GM18868 (cell line): ENCODE measurements around the gene RSU1.
A peak's percentile ranks its signal among the peaks of the same experiment; 100 is the strongest.
"Not testable (repeated sequence)": the region's sequence is repeated elsewhere in the genome, so short reads cannot be mapped to it uniquely, and the experiment has no call there.

Source experiments
- ATAC-seq: cut with Tn5 transposase; IDR thresholded peaks from one replicate; pipeline ENCODE4 v1.9.1; 2021; ENCODE audit warnings: mild to moderate bottlenecking, moderate library complexity; ENCODE audit not compliant: unreplicated experiment

The RSU1 gene

DNA sequence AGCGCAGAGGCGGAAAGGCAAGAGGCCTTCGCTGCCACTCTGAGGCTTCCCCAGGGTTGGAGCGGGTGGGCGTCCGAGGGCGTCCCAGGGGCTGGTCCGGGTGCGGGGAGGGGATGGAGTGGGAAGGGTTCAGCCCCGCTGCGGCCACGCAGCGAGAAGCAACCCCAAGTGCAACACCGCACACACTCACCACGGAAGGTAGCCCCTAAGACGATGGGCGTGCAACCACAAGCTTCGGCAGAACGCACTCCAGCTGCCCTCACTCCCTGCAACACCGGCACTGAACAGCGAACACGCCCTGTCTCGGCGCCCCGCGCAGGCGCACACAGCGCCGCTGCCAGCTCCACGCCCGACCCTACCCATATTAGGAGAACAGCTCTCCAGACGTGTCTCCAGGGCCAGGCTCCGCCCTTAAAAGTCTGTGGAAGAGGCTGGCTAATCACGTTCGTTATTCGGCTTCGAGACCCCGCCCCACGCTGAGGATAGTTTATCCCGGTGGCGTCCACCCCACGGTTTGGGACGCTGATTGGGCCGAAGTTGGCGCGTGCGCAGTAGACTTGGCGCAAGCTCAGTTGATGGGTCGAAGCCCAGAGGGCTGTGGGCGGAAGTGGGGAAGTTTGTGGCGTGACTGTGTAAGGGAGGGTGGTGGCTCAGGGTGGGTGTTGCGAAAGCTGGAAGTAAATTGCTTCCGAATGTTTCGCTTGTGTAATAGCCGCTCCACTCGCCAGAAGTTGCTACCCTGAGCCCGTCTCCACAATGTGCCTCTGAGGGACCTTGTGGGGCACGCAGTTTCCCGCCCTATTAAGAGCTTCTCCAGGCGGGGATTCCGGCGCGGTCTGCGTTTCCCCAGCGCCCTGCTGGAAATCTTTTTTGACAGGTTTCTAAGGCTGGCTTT, at the start of gene RSU1:
TSS of gene RSU1 (minus strand) at position 300 of the 895 bp plus-strand sequence. CDS start 343 bp downstream, outside the sequence.
- ATAC-seq: peak; percentile 98

DNA sequence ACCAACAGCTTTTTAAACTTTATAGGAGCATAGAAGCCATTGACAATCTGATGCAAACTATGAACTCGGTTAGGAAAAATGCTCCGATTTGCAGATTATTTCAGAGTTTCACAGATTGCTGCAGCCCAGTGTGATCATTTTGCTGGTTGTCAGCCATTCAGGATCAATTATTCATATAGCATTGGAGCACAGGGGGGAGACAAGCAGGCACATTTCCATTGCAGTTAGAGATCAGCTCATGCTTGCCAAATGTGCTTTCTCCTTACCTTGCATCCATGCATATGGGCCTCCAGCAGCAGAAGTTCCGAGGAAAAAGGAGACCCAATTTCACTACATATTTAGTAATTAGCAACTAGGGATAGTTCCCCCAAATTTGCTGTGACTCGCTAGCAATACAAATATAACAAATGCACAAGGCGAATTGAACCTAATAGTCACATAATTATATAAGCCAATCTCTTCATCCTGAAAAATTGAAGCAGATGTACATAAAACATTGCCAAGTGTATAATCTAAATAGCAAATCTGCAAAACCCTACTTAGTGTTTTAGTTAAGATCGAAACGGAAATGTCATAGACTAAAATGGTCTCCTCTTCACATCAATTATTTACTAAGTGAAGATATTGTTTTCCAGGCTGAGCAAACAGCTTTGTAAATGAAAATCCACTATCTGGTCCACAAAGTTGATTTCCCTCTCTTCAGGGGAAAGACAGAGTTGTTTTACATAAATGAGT, 49.5 kb upstream of the RSU1 start:
- ATAC-seq: no peak

DNA sequence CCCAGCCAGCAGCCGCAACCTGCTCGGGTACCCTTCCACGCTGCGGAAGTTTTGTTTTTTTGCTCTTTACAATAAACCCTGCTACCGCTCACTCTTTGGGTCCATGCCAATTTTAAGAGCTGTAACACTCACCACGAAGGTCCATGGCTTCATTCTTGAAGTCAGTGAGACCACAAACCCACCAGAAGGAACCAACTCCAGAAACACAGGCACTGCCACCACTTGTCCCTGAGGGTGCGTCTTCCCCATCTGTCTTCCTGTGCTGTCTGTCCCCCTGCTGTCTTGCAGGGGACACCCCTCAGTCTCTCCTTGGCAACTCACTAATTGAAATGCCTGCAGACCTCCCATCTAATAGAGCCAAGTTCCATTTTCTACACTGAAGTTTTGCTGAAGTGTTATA, 48.5 kb upstream of the RSU1 start:
- ATAC-seq: no peak

DNA sequence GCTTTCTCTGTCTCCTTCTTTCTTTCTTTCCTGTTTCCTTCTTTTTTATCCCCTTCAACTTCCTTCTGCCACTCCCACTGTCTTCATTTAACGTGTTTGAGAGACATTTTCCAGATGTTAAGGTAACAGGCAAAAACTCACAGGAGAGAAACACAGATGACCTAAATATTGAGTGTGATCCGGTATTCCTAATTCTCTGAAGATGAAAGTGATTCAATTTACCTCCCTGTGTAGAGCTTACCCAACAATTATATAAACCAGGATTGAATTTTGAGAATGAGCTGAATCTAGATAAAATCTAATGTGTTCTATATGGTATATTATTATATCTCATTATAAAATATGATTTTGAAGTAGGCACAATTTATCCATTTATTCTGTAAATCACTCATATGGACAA, 46.5 kb upstream of the RSU1 start:
- ATAC-seq: no peak

DNA sequence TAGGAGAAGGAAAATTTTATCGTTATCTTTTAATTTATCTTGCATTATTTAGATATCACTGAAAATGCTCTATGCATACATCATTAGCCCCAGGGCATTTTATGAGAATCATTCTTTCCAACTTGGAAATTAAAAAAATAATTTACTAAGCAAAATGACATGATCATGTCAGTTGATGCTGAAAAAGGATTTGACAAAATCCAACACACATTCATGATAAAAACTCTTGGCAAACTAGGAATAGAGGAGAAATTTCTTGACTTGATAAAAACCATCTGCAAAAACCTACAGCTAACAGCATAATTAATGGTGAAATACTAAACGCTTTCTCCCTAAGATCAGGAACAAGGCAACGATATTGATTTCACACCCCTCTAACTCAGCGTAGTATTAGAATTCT, 40.2 kb upstream of the RSU1 start:
- ATAC-seq: no peak

DNA sequence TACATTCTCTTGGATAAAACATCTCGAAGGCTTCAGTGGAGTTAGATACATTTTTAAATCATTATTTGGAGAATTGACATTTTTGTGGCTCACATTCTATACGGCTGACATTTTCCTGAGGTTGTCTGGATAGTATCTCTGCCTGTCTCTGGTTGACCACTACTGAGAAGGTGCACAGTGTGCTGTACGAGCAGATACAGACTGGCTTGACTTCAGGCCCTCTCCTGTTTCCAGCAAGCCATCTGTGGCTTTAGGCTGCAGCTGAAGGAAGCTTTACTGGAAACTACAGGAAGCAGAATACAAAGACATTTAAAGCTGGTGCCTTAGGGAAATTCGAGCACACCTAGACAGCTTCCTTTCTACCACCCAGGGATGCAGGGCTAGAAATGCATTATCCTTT, 39.3 kb upstream of the RSU1 start:
- ATAC-seq: no peak

DNA sequence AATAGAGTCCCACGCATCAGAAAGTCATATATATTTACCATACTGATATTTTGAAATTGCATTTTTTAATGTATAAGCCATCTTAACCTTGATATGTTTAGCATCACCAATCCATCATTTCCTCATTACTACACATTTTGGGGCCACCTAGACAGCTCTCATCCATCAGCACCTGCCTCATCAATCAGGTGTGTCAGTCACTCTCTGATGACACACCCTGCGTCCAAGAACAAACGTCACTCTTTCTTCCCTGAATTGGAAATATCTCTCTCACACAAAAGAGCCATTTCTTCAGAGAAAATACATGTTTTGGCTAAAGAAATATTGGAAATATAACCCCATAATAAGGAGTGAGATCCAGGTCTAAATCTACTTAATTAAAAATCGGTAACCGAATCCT, 38.9 kb upstream of the RSU1 start:
- no peak for ATAC-seq

DNA sequence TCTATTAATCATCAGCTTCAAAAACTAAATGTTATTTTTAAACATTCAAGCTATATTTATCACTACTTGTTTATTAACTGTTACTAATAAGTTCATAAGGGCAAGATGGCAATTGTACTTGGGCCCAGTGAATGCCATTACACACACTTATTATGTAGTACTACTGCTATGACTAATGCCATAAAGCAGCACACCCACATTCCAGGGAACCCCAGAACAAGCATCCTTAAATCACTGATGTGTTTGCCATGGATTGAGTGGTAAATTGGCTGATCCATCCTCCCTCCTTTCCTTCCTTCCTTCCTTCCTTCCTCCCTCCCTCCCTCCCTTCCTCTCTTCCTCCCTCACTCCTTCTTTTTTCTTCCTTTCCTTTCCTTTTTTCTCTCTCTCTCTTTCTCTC, 37.4 kb upstream of the RSU1 start:
- ATAC-seq: no peak

DNA sequence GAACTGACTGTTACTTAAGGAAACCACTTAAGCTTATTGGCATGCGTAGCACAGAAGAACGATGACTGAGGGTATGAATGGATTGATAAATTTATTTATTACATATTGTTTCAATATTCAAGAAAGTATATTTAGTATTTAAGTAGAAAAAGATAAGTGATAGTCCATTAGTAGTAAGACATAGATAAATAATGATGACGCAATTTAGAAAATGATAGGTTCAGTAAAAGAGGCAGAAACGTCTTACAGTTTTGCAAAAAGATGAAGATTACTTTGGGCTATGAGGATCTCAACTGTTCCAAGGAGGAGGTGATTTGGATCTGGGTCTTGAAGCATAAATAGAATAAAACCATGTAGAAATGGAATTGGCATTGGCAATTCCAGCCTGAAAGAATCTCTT, 36.6 kb upstream of the RSU1 start:
- ATAC-seq: no peak

DNA sequence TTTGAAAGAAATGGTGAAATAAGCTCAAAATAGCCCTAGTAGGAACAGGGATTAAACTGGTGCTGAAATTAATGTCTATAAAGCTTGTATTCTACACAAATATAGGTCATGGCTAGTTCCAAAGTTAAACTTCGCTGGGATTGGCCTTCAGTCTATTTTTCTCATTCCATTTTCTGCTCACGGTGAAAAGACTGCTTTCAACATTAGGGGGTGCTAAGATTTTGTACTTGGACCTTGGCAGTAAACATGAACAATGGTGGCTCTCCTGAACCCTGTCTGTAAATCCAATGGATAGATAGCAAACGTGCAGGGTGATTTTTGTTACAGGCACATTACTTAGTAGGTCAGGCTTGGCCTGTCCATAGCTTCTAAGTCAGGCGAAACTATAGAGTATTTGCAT, 36.0 kb upstream of the RSU1 start:
- no peak for ATAC-seq

DNA sequence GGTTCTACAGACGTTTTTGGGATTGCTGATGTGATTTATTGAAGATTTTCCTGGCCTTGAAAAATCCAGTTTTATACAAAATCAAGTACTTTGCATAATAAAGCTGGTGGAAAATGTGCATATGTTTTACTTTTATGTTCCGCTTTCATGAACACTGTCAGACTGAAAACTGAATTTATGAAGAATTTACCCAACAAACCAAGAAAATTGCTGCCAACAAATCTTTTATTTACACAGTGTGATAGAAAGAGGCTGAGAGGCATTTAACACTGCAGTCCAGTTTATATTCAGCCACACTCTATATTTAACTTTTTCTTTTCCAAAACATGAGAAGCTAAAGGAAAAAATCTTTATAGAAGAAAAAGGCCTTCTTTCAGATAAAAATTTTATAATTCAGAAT, 35.4 kb upstream of the RSU1 start:
- ATAC-seq: no peak

DNA sequence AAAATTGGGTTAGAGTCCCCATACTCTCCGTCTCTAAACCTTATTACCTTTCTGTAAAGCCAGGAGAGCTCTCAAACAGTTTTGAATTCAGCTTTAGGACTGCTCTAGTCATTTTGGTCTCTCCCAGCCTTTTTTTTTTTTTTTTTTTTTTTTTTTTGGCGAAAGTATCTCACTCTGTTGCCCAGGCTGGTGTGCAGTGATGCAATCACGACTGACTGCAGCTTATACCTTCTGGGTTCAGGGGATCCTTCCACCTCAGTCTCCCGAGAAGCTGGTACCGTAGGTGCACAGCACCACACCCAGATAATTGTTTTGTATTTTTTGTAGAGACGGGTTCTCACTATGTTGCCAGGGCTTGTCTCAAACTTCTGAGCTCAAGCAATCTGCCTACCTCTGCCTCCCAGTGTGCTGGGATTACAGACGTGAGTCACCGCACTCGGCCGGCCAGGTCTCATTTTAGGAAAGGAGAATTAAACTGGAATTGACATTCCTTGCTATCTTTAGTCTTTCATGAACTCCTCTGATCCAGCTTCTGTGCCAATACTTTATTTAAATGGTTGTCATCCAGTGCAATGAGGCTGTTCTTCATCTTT, 31.4 kb upstream of the RSU1 start:
- no peak for ATAC-seq

DNA sequence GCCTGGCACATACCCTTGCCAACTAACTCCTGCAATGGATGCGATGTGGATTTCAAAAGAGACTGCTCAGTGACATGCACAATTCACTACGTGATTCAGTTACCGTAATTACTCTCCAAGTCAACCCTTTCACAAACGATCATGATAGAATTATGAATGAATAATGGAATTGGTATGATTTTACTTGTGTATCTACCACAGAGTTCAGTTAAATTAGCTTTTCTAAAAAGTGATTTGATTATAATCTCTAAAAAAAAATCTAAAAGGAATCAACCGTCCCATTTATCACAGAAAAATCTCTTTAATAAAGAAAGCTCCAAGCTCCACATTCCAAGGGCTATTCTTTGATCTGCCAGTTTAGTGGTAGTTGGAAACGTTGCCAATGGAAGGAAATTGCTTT, 30.4 kb upstream of the RSU1 start:
- ATAC-seq: no peak

DNA sequence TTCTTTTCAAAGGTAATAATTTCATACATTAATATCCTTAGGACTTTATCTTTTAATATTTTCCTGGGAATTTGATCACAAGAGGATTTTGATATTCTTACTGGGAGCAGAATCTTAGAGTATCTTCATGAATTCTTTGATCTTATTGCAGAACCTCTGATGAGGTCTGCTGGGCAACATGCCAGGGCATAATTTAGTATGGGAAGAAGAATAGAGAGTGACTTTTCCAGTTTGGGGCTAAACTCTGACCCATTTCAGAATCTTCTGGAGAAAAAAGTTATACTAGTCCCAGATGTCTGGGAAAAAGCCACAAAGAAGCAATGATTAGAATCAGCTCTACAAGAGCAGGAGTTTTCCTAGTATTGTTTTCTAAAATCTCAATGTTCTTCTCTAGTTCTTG, 28.0 kb upstream of the RSU1 start:
- ATAC-seq: no peak

DNA sequence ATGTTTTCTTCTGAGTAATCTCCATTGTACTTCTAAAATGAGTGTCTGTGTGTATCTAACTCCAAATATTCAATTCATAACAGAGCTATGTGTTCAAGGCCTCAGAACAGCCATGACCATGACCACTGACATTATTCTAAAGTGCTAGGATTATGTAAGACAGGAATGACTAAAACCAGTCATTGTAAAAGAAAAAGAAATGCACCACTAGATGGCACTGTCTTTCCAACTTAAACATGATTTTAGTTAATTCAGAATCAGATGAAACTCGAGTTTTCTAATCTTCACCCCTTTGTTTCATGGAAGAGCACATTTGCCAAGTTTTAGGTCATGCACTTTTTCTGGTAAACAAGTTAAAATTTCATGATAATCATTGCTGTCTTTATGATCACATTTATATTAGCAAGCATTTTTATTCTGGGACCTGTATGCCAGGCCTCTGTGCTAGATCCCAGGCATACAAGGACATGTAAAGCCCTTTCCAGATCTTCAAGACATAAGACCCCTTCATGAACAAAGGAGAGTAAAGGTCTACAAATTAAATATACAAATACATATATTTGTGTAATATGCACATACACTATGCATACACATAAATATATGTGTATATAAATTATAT, 26.1 kb upstream of the RSU1 start:
- peak; percentile 80 for ATAC-seq

DNA sequence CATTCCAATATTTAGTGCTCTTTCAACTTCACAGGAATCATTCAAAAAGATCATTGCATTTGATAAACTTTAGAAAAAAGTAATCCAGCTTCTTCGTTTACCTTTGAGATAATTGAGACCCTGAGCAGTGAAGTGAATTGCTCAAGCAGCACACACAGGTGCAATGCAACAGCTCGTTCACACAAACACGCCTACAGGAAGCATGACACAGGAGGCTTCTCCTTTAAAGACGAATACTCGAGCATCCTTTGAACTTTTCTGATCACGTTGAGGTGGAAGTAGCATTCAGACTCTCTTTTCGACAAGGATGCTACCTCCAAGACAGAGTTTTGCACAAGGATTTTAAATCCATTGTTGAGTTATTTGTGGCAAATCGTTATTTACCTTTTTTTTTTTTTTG, 18.0 kb upstream of the RSU1 start:
- ATAC-seq: no peak

DNA sequence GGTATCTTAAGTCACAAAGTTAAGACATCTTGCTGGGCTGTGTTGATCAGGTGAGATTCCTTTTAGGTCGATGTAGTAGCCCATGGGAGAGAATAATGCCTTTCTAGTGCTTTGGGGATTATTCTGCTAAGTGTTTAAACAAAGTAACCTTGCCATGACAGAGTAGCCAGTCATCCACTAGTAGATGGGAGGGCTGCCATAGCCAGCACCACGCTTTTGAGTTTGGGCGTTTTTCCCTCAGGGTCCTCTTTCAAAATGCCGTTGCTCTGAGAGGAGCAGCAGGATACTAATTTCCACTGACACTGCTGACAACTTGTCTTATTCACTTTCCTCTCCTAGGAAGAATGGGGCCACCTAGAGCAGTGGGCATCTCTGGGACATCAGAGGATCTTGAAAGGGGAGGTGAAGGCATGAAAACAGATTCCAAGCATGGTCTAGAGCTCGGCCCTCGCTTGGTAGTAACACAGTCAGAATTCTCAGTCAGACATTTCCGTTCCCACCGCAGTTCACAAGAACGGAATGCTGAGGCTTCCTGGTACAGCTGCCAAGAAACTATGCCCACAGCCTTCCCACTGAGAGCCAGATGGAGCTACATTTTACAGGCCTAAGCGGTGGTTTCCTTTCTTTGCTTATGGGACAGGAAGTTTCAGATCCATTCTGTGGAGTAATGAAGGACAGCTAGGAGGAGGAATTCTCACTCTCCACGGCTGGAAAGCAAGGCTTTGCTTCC, 15.3 kb upstream of the RSU1 start:
- no peak for ATAC-seq

DNA sequence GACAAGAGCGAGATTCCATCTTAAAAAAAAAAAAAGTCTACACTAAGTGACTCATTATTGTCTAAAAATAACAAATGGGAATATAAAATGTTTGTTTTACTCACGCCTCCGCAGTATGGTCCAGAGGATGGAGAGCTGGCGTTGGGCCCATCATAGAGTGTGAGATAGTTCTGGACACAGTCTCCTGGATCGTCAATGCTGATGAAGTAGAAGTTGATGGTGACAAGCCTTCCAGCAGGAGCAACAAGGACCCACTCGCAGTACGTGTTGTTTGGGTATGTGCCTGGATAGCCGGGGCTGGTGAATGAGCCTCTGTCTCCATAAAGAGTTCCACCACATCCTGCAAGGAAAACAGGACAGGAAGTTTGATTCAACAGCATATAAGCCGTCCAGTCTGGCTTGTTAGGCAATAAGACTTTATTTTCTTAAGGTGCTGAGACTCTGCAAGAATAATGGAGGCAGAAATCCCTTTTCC, 11.5 kb upstream of the RSU1 start:
- no peak for ATAC-seq

DNA sequence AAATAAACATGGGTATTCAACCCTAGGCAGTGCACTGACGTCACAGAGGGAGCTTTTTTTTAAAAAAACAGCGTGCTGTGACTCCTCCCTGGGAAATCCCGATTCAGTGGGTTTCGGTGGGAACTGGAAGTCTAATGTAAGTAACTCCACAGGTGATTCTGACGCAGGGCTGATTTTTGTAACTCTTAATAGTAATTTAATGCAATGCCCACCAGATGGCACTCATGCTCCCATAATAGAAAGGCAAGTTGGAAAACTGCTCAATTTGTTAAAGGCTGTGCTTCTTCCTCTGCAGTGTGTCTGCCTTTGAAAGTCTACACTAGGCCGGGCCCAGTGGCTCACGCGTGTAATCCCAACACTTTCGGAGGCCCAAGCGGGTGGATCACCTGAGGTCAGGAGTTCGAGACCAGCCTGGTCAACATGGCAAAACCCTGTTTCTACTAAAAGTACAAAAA, 10.9 kb upstream of the RSU1 start:
- ATAC-seq: peak; percentile 89

DNA sequence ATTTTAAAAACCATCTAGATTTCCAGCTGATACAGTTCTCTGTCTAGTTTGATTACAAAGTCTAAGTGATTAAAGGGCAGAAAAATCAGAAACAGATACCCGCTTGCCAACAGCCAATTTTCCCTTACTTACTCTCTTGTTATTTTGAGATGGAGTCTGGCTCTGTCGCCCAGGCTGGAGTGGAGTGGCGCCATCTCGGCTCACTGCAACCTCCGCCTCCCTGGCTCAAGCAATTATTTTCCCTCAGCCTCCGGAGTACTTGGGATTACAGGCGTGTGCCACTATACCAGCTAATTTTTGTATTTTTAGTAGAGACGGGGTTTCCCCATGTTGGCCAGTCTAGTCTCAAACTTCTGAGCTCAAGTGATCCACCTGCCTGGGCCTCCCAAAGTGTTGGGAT, 10.2 kb upstream of the RSU1 start:
- ATAC-seq: not testable (repeated sequence)
